A549 (cell line): ENCODE measurements around the gene RIOK1. TPM values are rescaled to one million over a fixed set of nuclear protein-coding genes. Genes with fewer than 3 reads are reported as not detected.

ENCODE experiments used
- ATAC-seq, 2 experiments: fragments of 200-7000 bp in 1 of 2; fragments of >200 bp in 1 of 2; cut with Nextera tagmentation in 1 of 2; cut with Tn5 transposase in 1 of 2; 3 replicates each; pipeline versions ENCODE4 v1.8.0 to v1.9.1; 2018 to 2020; ENCODE audit warnings: mild to moderate bottlenecking in 1 of 2, moderate library complexity in 1 of 2
- CTCF ChIA-PET: fragments of 300-600 bp; sonication (Branson Sonifier 250); formaldehyde crosslinking; extraction: SDS; loops from one replicate; lab custom pipeline; 2021; ENCODE audit warnings: antibody characterized with exemption, inconsistent platforms; lab: Yijun Ruan, JAX
- POLR2A ChIA-PET: fragments of 350-600 bp; formaldehyde crosslinking; extraction: SDS; loops from one replicate; lab custom pipeline; 2021; ENCODE audit warnings: antibody characterized with exemption, inconsistent platforms; lab: Yijun Ruan, JAX
- DNase-seq, 2 experiments: peaks; one replicate each; pipeline versions ENCODE4 v3.0.0 to v3.0.0-alpha.2; 2011 to 2016; ENCODE audit warnings: low read depth in 1 of 2, low spot score in 1 of 2
- FAIRE-seq: peaks from 2 replicates; lab custom pipeline; 2011; peaks lifted over from hg19 to GRCh38; lab: Jason Lieb, UNC
- H3K27ac ChIP-seq, 2 experiments: fragments of >200 bp; sonication (Bioruptor Twin); formaldehyde crosslinking; 3 replicates each; pipeline ENCODE4 v1.5.1; 2016 to 2017
- H3K4me1 ChIP-seq: fragments of >200 bp; sonication (Bioruptor Twin); formaldehyde crosslinking; 3 replicates; pipeline ENCODE4 v1.6.1; 2016
- H3K4me2 ChIP-seq: fragments of >200 bp; sonication (Bioruptor Twin); formaldehyde crosslinking; 3 replicates; pipeline ENCODE4 v1.6.1; 2016
- H3K4me3 ChIP-seq: fragments of >200 bp; sonication (Bioruptor Twin); formaldehyde crosslinking; 3 replicates; pipeline ENCODE4 v1.5.1; 2016
- H3K9me3 ChIP-seq: fragments of >200 bp; sonication (Bioruptor Twin); formaldehyde crosslinking; 3 replicates; pipeline ENCODE4 v1.6.1; 2016
- CBX2 ChIP-seq: fragments of 200-600 bp; sonication (generic); IDR thresholded peaks from 2 replicates; pipeline ENCODE4 v1.6.1; 2016; ENCODE audit warnings: low read depth, mild to moderate bottlenecking, borderline replicate concordance
- CHD4 ChIP-seq: fragments of 200-600 bp; sonication (generic); IDR thresholded peaks from 2 replicates; pipeline ENCODE4 v1.6.1; 2016; ENCODE audit warnings: antibody characterized with exemption, mild to moderate bottlenecking, borderline replicate concordance
- EHF ChIP-seq: fragments of 250-450 bp; sonication (Bioruptor Pico); IDR thresholded peaks from 2 replicates; pipeline ENCODE4 v1.5.0; 2020; ENCODE audit warnings: mild to moderate bottlenecking
- EP300 ChIP-seq, 2 experiments: fragments of >200 bp; sonication (Bioruptor Twin); formaldehyde crosslinking; IDR thresholded peaks; 2 replicates in 1 of 2; 3 replicates in 1 of 2; pipeline ENCODE4 v1.6.1; 2016 to 2017
- FOSL2 ChIP-seq, 2 experiments: fragments of 450-650 bp in 1 of 2; fragments of >200 bp in 1 of 2; sonication (Bioruptor Twin) in 1 of 2; formaldehyde crosslinking; IDR thresholded peaks; 2 replicates each; pipeline versions ENCODE4 v1.5.0 to v1.6.1; 2016 to 2020; ENCODE audit warnings: mild to moderate bottlenecking in 1 of 2, moderate library complexity in 1 of 2
- GATA3 ChIP-seq: IDR thresholded peaks from 2 replicates; pipeline ENCODE4 v1.6.1; 2012; ENCODE audit warnings: borderline replicate concordance
- HOXB13 ChIP-seq: fragments of 250-450 bp; sonication (Bioruptor Pico); IDR thresholded peaks from 2 replicates; pipeline ENCODE4 v1.5.0; 2020; ENCODE audit warnings: low read depth, mild to moderate bottlenecking, moderate library complexity
- JUNB ChIP-seq: fragments of >200 bp; sonication (Bioruptor Twin); formaldehyde crosslinking; IDR thresholded peaks from 2 replicates; pipeline ENCODE4 v1.6.1; 2016
- KDM5A ChIP-seq: fragments of 200-600 bp; sonication (generic); IDR thresholded peaks from 2 replicates; pipeline ENCODE4 v1.6.1; 2016; ENCODE audit warnings: antibody characterized with exemption, mild to moderate bottlenecking
- MYC ChIP-seq: IDR thresholded peaks from 2 replicates; pipeline ENCODE4 v1.6.1; 2012; ENCODE audit warnings: mild to moderate bottlenecking, inconsistent platforms, low read length, improper control_type of control experiment, borderline replicate concordance
- NFE2L2 ChIP-seq: fragments of 150-350 bp; conservative IDR thresholded peaks from 2 replicates; pipeline ENCODE4 v1.6.1; 2014; ENCODE audit warnings: low read length
- PBX3 ChIP-seq: IDR thresholded peaks from 2 replicates; pipeline ENCODE4 v1.6.1; 2012
- REST ChIP-seq: fragments of 200-600 bp; sonication (generic); IDR thresholded peaks from 2 replicates; pipeline ENCODE4 v1.6.1; 2016; ENCODE audit warnings: antibody characterized with exemption, mild to moderate bottlenecking, moderate library complexity
- SREBF2 ChIP-seq: fragments of 450-650 bp; IDR thresholded peaks from 2 replicates; pipeline ENCODE4 v1.6.1; 2014; ENCODE audit warnings: mild to moderate bottlenecking, moderate library complexity
- TFCP2L1 ChIP-seq: fragments of 250-450 bp; sonication (Bioruptor Pico); IDR thresholded peaks from 2 replicates; pipeline ENCODE4 v1.5.0; 2021; ENCODE audit warnings: mild to moderate bottlenecking
- ZC3H11A ChIP-seq: fragments of 450-650 bp; IDR thresholded peaks from 2 replicates; pipeline ENCODE4 v1.6.1; 2014; ENCODE audit warnings: antibody characterized with exemption, mild to moderate bottlenecking
- WGBS: methylation state at CpG from one replicate; pipeline ENCODE4 v1.1.6; 2017; ENCODE audit errors: missing lambda C conversion rate; 5-methylcytosine and 5-hydroxymethylcytosine counted together
- polyA plus RNA-seq, 4 experiments: library from polyadenylated mRNA; depleted of rRNA in 3 of 4; stranded (reverse); fragments of >200 nt; fragmentation: RNase III in 1 of 4; extraction: RNeasy Plus Mini Kit Qiagen cat#74134 plus additional on column Dnase treatment in 1 of 4; gene quantifications; 2 replicates in 3 of 4; 3 replicates in 1 of 4; pipeline ENCODE4 v1.2.3, GENCODE V29; 2011 to 2017

RIOK1 gene
- polyA plus RNA-seq, 2 of the 4 experiments (the other 2 are of a cell fraction), result 16.1 to 20.4 TPM

GRCh38 chr6:7367408-7367807 is 22.2 kb upstream of the RIOK1 start:
- 76% methylated on average over 7 of the region's 7 CpGs for WGBS
- ChIA-PET CTCF (no interaction called here), POLR2A (no interaction called here)
- Histone ChIP-seq H3K4me3 (no peak overlapping the region), H3K4me1 (no peaks in the 10 kb centered on the region), H3K4me2 (no peak overlapping the region), H3K9me3 (no peaks in the 10 kb centered on the region), H3K27ac (no peak overlapping the region)
- FAIRE-seq (no peak), ATAC-seq (no peak), DNase-seq (no peak)
- TF ChIP-seq TFCP2L1 (CRISPR knock-in tag) (no peak), EP300 (IDR thresholded peaks at IDR 0.05) (no peak), CBX2 (no peak), CHD4 (no peak), PBX3 (no peak), NFE2L2 (no peak), HOXB13 (CRISPR knock-in tag) (no peak)

- no peak for FAIRE-seq
- no peak overlapping the region for H3K4me2 ChIP-seq
- no peak overlapping the region for H3K27ac ChIP-seq
- ChIA-PET CTCF (interaction anchor here (1.0 kb wide), 1 partner anchor 14 kb away, joined by 3 read pairs; no protein-coding TSS in a partner anchor), POLR2A (no interaction called here)
- H3K4me1 ChIP-seq, result no peaks in the 10 kb centered on the region
- H3K4me3 ChIP-seq, result no peak overlapping the region
- H3K9me3 ChIP-seq, result no peaks in the 10 kb centered on the region
- DNase-seq, result no peak
- no peak for TF ChIP-seq SREBF2
- 81% methylated on average over 3 of the region's 3 CpGs for WGBS
- ATAC-seq, result no peak
Observed at GRCh38 chr6:7373739-7374138, 15.9 kb upstream of the RIOK1 start.

- DNase-seq (no peak), ATAC-seq (no peak), FAIRE-seq (no peak)
- WGBS, result 86% methylated on average over 1 of the region's 1 CpG
- H3K4me3 ChIP-seq, result no peak overlapping the region
- ChIA-PET CTCF (interaction anchor here (0.5 kb wide), 1 partner anchor 225 kb away, joined by 3 read pairs; no protein-coding TSS in a partner anchor), POLR2A (no interaction called here)
- H3K4me1 ChIP-seq, result no peaks in the 10 kb centered on the region
- H3K27ac ChIP-seq, result no peak overlapping the region
- TF ChIP-seq TFCP2L1 (CRISPR knock-in tag) (no peak), KDM5A (no peak), FOSL2 (IDR thresholded peaks at IDR 0.05) (no peak), FOSL2 (CRISPR knock-in tag; IDR thresholded peaks at IDR 0.05) (no peak)
- no peak overlapping the region for H3K4me2 ChIP-seq
- no peaks in the 10 kb centered on the region for H3K9me3 ChIP-seq
Observed at GRCh38 chr6:7377961-7378360, 11.6 kb upstream of the RIOK1 start.

GRCh38 chr6:7378740-7379139 is 10.9 kb upstream of the RIOK1 start:
- CTCF ChIA-PET, result no interaction called here
- TF ChIP-seq MYC, result no peak
- no peak for TF ChIP-seq GATA3
- TF ChIP-seq JUNB, result no peak
- no peak for TF ChIP-seq CBX2
- TF ChIP-seq FOSL2 (IDR thresholded peaks at IDR 0.05), result no peak
- TF ChIP-seq FOSL2 (CRISPR knock-in tag; IDR thresholded peaks at IDR 0.05), result no peak
- no peak for TF ChIP-seq REST
- no peak for TF ChIP-seq ZC3H11A
- no peak for TF ChIP-seq CHD4
- no peak for TF ChIP-seq EHF
- TF ChIP-seq, all 56 proteins: peak for 0
- H3K4me1 ChIP-seq, result no peaks in the 10 kb centered on the region
- DNase-seq (no peak), ATAC-seq (no peak), FAIRE-seq (no peak)
- POLR2A ChIA-PET, result no interaction called here
- H3K9me3 ChIP-seq, result no peaks in the 10 kb centered on the region
- WGBS, result 19% methylated on average over 4 of the region's 4 CpGs
- no peak overlapping the region for H3K27ac ChIP-seq
- H3K4me3 ChIP-seq, result no peak overlapping the region
- H3K4me2 ChIP-seq, result no peak overlapping the region
